ENCODE data around the gene PCARE. TPM values are rescaled to one million over a fixed set of nuclear protein-coding genes. Genes with fewer than 3 reads are reported as not detected.

The PCARE gene
- total and polyA plus RNA-seq, 2 experiments from 2014 or later, result not detected

GRCh38 chr2:29032189-29032588, 42.1 kb downstream of the PCARE start:
- TF ChIP-seq ZNF114 (CRISPR knock-in tag; IDR thresholded peaks at IDR 0.05) (no peak), ZNF462 (CRISPR knock-in tag; IDR thresholded peaks at IDR 0.05) (no peak), JUNB (IDR thresholded peaks at IDR 0.05; ENCODE audit: unreplicated experiment) (no peak), EZH2 (IDR thresholded peaks at IDR 0.05; ENCODE audit: low read depth, unreplicated experiment) (no peak)
- TF ChIP-seq, protein P1, sequence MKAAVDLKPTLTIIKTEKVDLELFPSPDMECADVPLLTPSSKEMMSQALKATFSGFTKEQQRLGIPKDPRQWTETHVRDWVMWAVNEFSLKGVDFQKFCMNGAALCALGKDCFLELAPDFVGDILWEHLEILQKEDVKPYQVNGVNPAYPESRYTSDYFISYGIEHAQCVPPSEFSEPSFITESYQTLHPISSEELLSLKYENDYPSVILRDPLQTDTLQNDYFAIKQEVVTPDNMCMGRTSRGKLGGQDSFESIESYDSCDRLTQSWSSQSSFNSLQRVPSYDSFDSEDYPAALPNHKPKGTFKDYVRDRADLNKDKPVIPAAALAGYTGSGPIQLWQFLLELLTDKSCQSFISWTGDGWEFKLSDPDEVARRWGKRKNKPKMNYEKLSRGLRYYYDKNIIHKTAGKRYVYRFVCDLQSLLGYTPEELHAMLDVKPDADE (IDR thresholded peaks at IDR 0.05), result no peak
- no peak overlapping the region for H2AFZ ChIP-seq
- H3K4me3 ChIP-seq, result no peak overlapping the region
- Mint-ChIP-seq H3K27me3 (ENCODE audit: insufficient read depth, low read depth, poor library complexity) (peaks cover 9% of the 10 kb centered on the region), H3K4me1 (peaks cover 10% of the 10 kb centered on the region), H3K9me3 (0 out of 3 replicates have a peak, but pooled peaks cover 3% of the 10 kb centered on the region), H3K27ac (no peak overlapping the region), H3K36me3 (ENCODE audit: low read depth) (peaks cover 4% of the 10 kb centered on the region; the same call in 1 of the 3 replicates), H3K4me3 (no peak overlapping the region)
- ATAC-seq, result no peak
- 0 out of 2 replicates have a peak, but pooled peaks cover 8% of the 10 kb centered on the region for H3K4me1 ChIP-seq (ENCODE audit: insufficient read depth)
- no peak overlapping the region for H3K27ac ChIP-seq (ENCODE audit: low read depth)
- H3K79me2 ChIP-seq (replicated peaks; ENCODE audit: insufficient read depth), result no peaks in the 10 kb centered on the region
- H3K36me3 ChIP-seq (ENCODE audit: insufficient read depth), result no peaks in the 10 kb centered on the region
- DNase-seq (ENCODE audit: low spot score), result no peak
- H3K9me2 ChIP-seq (ENCODE audit: insufficient read depth), result peaks cover 14% of the 10 kb centered on the region; the same call in 1 of the 2 replicates
- H4K20me1 ChIP-seq (replicated peaks; ENCODE audit: insufficient read depth), result no peaks in the 10 kb centered on the region
- H3K27me3 ChIP-seq (ENCODE audit: insufficient read depth), result no peaks in the 10 kb centered on the region
- no peaks in the 10 kb centered on the region for H3F3A ChIP-seq (replicated peaks; ENCODE audit: low read depth)
- H3K4me2 ChIP-seq, result no peak overlapping the region
